ENCODE measurements around the gene ABLIM2. TPM values are rescaled to one million over a fixed set of nuclear protein-coding genes. Genes with fewer than 3 reads are reported as not detected.

ABLIM2 gene
- polyA plus RNA-seq, 3 donors = 0.21 TPM; not detected in 2

DNA sequence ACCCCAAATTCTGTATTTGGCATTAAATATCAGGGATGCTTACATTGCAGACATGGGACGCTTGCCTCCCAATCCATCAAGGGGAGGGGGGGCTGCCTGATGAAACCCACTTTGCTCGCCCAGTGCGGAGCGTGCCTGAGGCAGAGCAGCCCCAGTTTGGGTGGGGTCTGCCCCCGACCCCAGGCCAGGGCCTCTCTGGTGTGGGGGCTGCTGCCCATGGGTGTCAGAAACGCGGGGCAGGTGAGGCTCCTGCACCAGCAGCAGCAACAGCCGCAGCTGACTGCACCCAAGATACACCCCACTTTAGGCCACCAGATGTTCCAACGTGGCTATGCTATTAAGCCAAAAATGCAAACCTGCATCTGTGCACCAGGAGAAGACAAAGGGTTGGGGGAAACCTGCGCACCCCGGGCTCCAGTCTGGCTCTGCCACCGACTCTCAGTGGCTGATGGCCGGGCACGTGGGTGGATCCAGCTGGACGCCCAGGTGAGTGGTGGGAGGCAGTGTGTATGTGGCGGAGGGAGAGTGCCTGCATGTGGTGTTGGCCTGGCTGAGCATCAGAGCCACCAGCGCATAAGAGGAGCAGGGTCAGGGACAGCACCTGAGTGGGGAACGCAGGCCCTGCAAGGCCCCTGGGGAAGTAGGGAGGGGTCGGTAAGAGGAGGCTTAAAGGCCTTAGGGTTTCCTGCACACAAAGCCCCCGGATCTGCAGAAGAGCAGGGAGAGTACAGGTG lies 86.2 kb downstream of the ABLIM2 start:
- H3K4me3 Mint-ChIP-seq = no peak overlapping the region
- Histone ChIP-seq H4K20me1 (ENCODE audit: insufficient read depth, low read length) (no peaks in the 10 kb centered on the region), H2AFZ (ENCODE audit: insufficient read depth, low read depth, low read length, poor library complexity, severe bottlenecking) (no peak overlapping the region), H3K4me3 (replicated peaks in 1 of 3; ENCODE audit: low read depth in 2 of 3, low read length in 3 of 3) (no peak overlapping the region), H3K9me3 (replicated peaks in 1 of 2; ENCODE audit: control insufficient read depth in 1 of 2, insufficient read depth in 1 of 2, low read length in 2 of 2) (no peaks in the 10 kb centered on the region), H3K9ac (ENCODE audit: insufficient read depth, low read length, poor library complexity, severe bottlenecking) (no peak overlapping the region), H3K79me2 (ENCODE audit: insufficient read depth, low read length) (no peaks in the 10 kb centered on the region), H3K27me3 (ENCODE audit: control insufficient read depth in 2 of 2, insufficient read depth in 2 of 2, low read length in 2 of 2) (peaks cover 0 to 10% of the 10 kb centered on the region in 2 donors), H3K36me3 (replicated peaks in 1 of 2; ENCODE audit: control insufficient read depth in 1 of 2, insufficient read depth in 2 of 2, low read length in 2 of 2) (no peaks in the 10 kb centered on the region), H3K27ac (ENCODE audit: low read depth in 1 of 2, low read length in 2 of 2) (no peak overlapping the region), H3K4me2 (replicated peaks; ENCODE audit: extremely low read depth, low read length, poor library complexity, severe bottlenecking) (no peak overlapping the region), H3K4me1 (ENCODE audit: control insufficient read depth in 1 of 2, insufficient read depth in 2 of 2, low read length in 2 of 2) (no peaks in the 10 kb centered on the region)
- H3K36me3 Mint-ChIP-seq = no peaks in the 10 kb centered on the region
- TF ChIP-seq, protein P1, sequence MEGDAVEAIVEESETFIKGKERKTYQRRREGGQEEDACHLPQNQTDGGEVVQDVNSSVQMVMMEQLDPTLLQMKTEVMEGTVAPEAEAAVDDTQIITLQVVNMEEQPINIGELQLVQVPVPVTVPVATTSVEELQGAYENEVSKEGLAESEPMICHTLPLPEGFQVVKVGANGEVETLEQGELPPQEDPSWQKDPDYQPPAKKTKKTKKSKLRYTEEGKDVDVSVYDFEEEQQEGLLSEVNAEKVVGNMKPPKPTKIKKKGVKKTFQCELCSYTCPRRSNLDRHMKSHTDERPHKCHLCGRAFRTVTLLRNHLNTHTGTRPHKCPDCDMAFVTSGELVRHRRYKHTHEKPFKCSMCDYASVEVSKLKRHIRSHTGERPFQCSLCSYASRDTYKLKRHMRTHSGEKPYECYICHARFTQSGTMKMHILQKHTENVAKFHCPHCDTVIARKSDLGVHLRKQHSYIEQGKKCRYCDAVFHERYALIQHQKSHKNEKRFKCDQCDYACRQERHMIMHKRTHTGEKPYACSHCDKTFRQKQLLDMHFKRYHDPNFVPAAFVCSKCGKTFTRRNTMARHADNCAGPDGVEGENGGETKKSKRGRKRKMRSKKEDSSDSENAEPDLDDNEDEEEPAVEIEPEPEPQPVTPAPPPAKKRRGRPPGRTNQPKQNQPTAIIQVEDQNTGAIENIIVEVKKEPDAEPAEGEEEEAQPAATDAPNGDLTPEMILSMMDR (IDR thresholded peaks at IDR 0.05) = no peak
- H3K27ac Mint-ChIP-seq = no peak overlapping the region
- DNase-seq = no peak
- H3K9me3 Mint-ChIP-seq = no peaks in the 10 kb centered on the region
- intact Hi-C loops (cut with micrococcal nuclease) = no loop called here
- peaks cover 17 to 26% (median 20%) of the 10 kb centered on the region in 3 donors for H3K27me3 Mint-ChIP-seq (ENCODE audit: low read depth in 3 of 3)
- 74% methylated on average over 17 of the region's 20 CpGs for WGBS (ENCODE audit: insufficient coverage)
- H3K4me1 Mint-ChIP-seq = no peaks in the 10 kb centered on the region

- WGBS (ENCODE audit: insufficient coverage) = 37% methylated on average over 16 of the region's 23 CpGs
- H3K27me3 Mint-ChIP-seq (ENCODE audit: low read depth in 3 of 3) = peaks cover 17 to 25% (median 17%) of the 10 kb centered on the region in 3 donors
- no peaks in the 10 kb centered on the region for H3K79me2 ChIP-seq (ENCODE audit: insufficient read depth, low read length)
- no peaks in the 10 kb centered on the region for H3K36me3 Mint-ChIP-seq
- peaks cover 0 to 4% (median 0%) of the 10 kb centered on the region in 7 donors for H3K9me3 Mint-ChIP-seq
- no peak overlapping the region for H3K27ac ChIP-seq (ENCODE audit: low read depth in 1 of 2, low read length in 2 of 2)
- no peak for DNase-seq
- no peaks in the 10 kb centered on the region for H3K36me3 ChIP-seq (replicated peaks in 1 of 2; ENCODE audit: control insufficient read depth in 1 of 2, insufficient read depth in 2 of 2, low read length in 2 of 2)
- H3K4me2 ChIP-seq (replicated peaks; ENCODE audit: extremely low read depth, low read length, poor library complexity, severe bottlenecking) = no peak overlapping the region
- peaks cover 0 to 10% of the 10 kb centered on the region in 2 donors for H3K27me3 ChIP-seq (ENCODE audit: control insufficient read depth in 2 of 2, insufficient read depth in 2 of 2, low read length in 2 of 2)
- no peaks in the 10 kb centered on the region for H3K9me3 ChIP-seq (replicated peaks in 1 of 2; ENCODE audit: control insufficient read depth in 1 of 2, insufficient read depth in 1 of 2, low read length in 2 of 2)
- H3K9ac ChIP-seq (ENCODE audit: insufficient read depth, low read length, poor library complexity, severe bottlenecking) = no peak overlapping the region
- no peak overlapping the region for H3K4me3 ChIP-seq (replicated peaks in 1 of 3; ENCODE audit: low read depth in 2 of 3, low read length in 3 of 3)
- no peak overlapping the region for H3K4me3 Mint-ChIP-seq
- no peaks in the 10 kb centered on the region for H3K4me1 ChIP-seq (ENCODE audit: control insufficient read depth in 1 of 2, insufficient read depth in 2 of 2, low read length in 2 of 2)
- H3K27ac Mint-ChIP-seq = no peak overlapping the region
- TF ChIP-seq, protein P1 (IDR thresholded peaks at IDR 0.05) = no peak
- no peak overlapping the region for H2AFZ ChIP-seq (ENCODE audit: insufficient read depth, low read depth, low read length, poor library complexity, severe bottlenecking)
- intact Hi-C loops (cut with micrococcal nuclease) = no loop called here
- no peaks in the 10 kb centered on the region for H3K4me1 Mint-ChIP-seq
- H4K20me1 ChIP-seq (ENCODE audit: insufficient read depth, low read length) = no peaks in the 10 kb centered on the region
These were observed 86.8 kb downstream of the ABLIM2 start for GRCh38 chr4:8071766-8072165.
